PC-9 (cell line): ENCODE data around the gene SP2. TPM values are rescaled to one million over a fixed set of nuclear protein-coding genes. Genes with fewer than 3 reads are reported as not detected.

Source experiments
- BruUV-seq: library from RNA; stranded (reverse); fragments of 400-500 nt; replicated peaks from 2 replicates; lab custom pipeline; 2021; lab: Mats Ljungman, UMichigan
- CTCF ChIA-PET: fragments of 300-600 bp; sonication (Branson Sonifier 250); formaldehyde crosslinking; loops from one replicate; lab custom pipeline; 2022; ENCODE audit warnings: antibody characterized with exemption; lab: Charles Lee
- POLR2A ChIA-PET: fragments of 300-600 bp; sonication (Branson Sonifier 250); formaldehyde crosslinking; loops from one replicate; lab custom pipeline; 2022; ENCODE audit warnings: antibody characterized with exemption; ENCODE audit not compliant: unreplicated experiment; lab: Charles Lee
- DNase-seq, 2 experiments: peaks; one replicate each; pipeline versions ENCODE4 v3.0.0 to v3.0.0-alpha.2; 2015 to 2022; ENCODE audit warnings: mixed read lengths in 1 of 2
- H2AFZ ChIP-seq: fragments of 200-600 bp; sonication (generic); 2 replicates; pipeline ENCODE4 v1.8.1; 2017; ENCODE audit warnings: antibody characterized with exemption
- H3F3A ChIP-seq: fragments of 200-600 bp; sonication (generic); 2 replicates; pipeline ENCODE4 v1.8.1; 2017; ENCODE audit warnings: antibody characterized with exemption, mild to moderate bottlenecking, low read depth; ENCODE audit not compliant: insufficient read depth
- H3K27ac ChIP-seq: fragments of 200-600 bp; sonication (generic); 2 replicates; pipeline ENCODE4 v1.6.1; 2016; ENCODE audit warnings: mixed run types
- H3K27me3 ChIP-seq: fragments of 200-600 bp; sonication (generic); 2 replicates; pipeline ENCODE4 v1.6.1; 2016; ENCODE audit warnings: low read depth, mixed run types; ENCODE audit not compliant: insufficient read depth
- H3K36me3 ChIP-seq: fragments of 200-600 bp; sonication (generic); 2 replicates; pipeline ENCODE4 v1.6.1; 2016; ENCODE audit warnings: low read depth, mixed run types
- H3K4me1 ChIP-seq: fragments of 200-600 bp; sonication (generic); replicated peaks from 2 replicates; pipeline ENCODE4 v1.6.1; 2016; ENCODE audit warnings: mixed run types; ENCODE audit not compliant: insufficient read depth
- H3K4me2 ChIP-seq: fragments of 200-600 bp; sonication (generic); 2 replicates; pipeline ENCODE4 v1.6.1; 2017; ENCODE audit warnings: mixed run types
- H3K4me3 ChIP-seq: fragments of 200-600 bp; sonication (generic); 2 replicates; pipeline ENCODE4 v1.6.1; 2016; ENCODE audit warnings: mixed run types
- H3K79me2 ChIP-seq: fragments of 200-600 bp; sonication (generic); 2 replicates; pipeline ENCODE4 v1.6.1; 2017; ENCODE audit warnings: low read depth, mixed run types
- H3K9me2 ChIP-seq: fragments of 200-600 bp; sonication (generic); 2 replicates; pipeline ENCODE4 v1.8.1; 2017; ENCODE audit warnings: mild to moderate bottlenecking; ENCODE audit not compliant: insufficient read depth
- H3K9me3 ChIP-seq: fragments of 200-600 bp; sonication (generic); 2 replicates; pipeline ENCODE4 v1.8.1; 2016; ENCODE audit warnings: low read depth; ENCODE audit not compliant: insufficient read depth
- H4K20me1 ChIP-seq: fragments of 200-600 bp; sonication (generic); 2 replicates; pipeline ENCODE4 v1.8.1; 2017; ENCODE audit not compliant: insufficient read depth
- CTCF ChIP-seq: fragments of 200-600 bp; sonication (generic); conservative IDR thresholded peaks from 2 replicates; pipeline ENCODE4 v1.6.1; 2017; ENCODE audit warnings: mixed run types, antibody characterized with exemption, mild to moderate bottlenecking, moderate library complexity
- EZH2 ChIP-seq: fragments of 200-600 bp; sonication (generic); IDR thresholded peaks from 2 replicates; pipeline ENCODE4 v1.8.0; 2017; ENCODE audit warnings: antibody characterized with exemption, low read depth
- intact Hi-C: fragments of 100-400 bp; cut with micrococcal nuclease; formaldehyde crosslinking; loops from one replicate; pipeline ENCODE4 v1.10.0; 2022; ENCODE audit not compliant: unreplicated experiment
- total RNA-seq: library from RNA; stranded (reverse); gene quantifications from 2 replicates; pipeline ENCODE4 v1.2.3, GENCODE V29; 2021

The SP2 gene
- total RNA-seq, 1 experiment from 2014 or later = 18.0 TPM

GRCh38 chr17:47899643-47900042, 3.6 kb downstream of the SP2 start:
- Histone ChIP-seq H3K4me1 (peaks cover 12% of the 10 kb centered on the region), H2AFZ (no peak overlapping the region), H3K4me2 (no peak overlapping the region), H3F3A (peaks cover 9% of the 10 kb centered on the region), H3K27ac (no peak overlapping the region), H3K9me3 (no peaks in the 10 kb centered on the region), H3K4me3 (no peak overlapping the region), H3K79me2 (peaks cover 39% of the 10 kb centered on the region), H4K20me1 (no peaks in the 10 kb centered on the region), H3K9me2 (no peaks in the 10 kb centered on the region), H3K36me3 (no peaks in the 10 kb centered on the region; the same call in 1 of the 2 replicates), H3K27me3 (no peaks in the 10 kb centered on the region)
- TF ChIP-seq EZH2 (no peak), CTCF (no peak)
- ChIA-PET POLR2A (no interaction called here), CTCF (no interaction called here)
- BruUV-seq = no TSS peak
- intact Hi-C loops = no loop called here
- no peak for DNase-seq

GRCh38 chr17:47901423-47901822, 5.4 kb downstream of the SP2 start:
- no peaks in the 10 kb centered on the region for H4K20me1 ChIP-seq
- no peak overlapping the region for H2AFZ ChIP-seq
- no peak for TF ChIP-seq CTCF
- no peak for TF ChIP-seq EZH2
- ChIA-PET CTCF (no interaction called here), POLR2A (no interaction called here)
- DNase-seq = no peak
- intact Hi-C loops = no loop called here
- H3K9me3 ChIP-seq = no peaks in the 10 kb centered on the region
- no TSS peak for BruUV-seq
- no peaks in the 10 kb centered on the region; the same call in 1 of the 2 replicates for H3F3A ChIP-seq
- no peak overlapping the region for H3K27ac ChIP-seq
- H3K9me2 ChIP-seq = no peaks in the 10 kb centered on the region
- H3K4me2 ChIP-seq = no peak overlapping the region
- no peaks in the 10 kb centered on the region for H3K27me3 ChIP-seq
- H3K36me3 ChIP-seq = no peaks in the 10 kb centered on the region; the same call in 1 of the 2 replicates
- peaks cover 32% of the 10 kb centered on the region for H3K79me2 ChIP-seq
- peaks cover 10% of the 10 kb centered on the region for H3K4me1 ChIP-seq
- H3K4me3 ChIP-seq = no peak overlapping the region

GRCh38 chr17:47902039-47902744, 6.2 kb downstream of the SP2 start:
- no TSS peak for BruUV-seq
- POLR2A ChIA-PET = no interaction called here
- no peak for TF ChIP-seq CTCF
- Histone ChIP-seq H2AFZ (no peak overlapping the region), H3K27me3 (no peaks in the 10 kb centered on the region), H3F3A (no peaks in the 10 kb centered on the region; the same call in 1 of the 2 replicates), H3K4me1 (peaks cover 9% of the 10 kb centered on the region), H3K27ac (no peak overlapping the region), H4K20me1 (no peaks in the 10 kb centered on the region), H3K4me3 (no peak overlapping the region), H3K79me2 (peaks cover 24% of the 10 kb centered on the region), H3K36me3 (no peaks in the 10 kb centered on the region; the same call in 1 of the 2 replicates), H3K9me2 (no peaks in the 10 kb centered on the region), H3K4me2 (no peak overlapping the region), H3K9me3 (no peaks in the 10 kb centered on the region)
- CTCF ChIA-PET = no interaction called here
- no peak for DNase-seq
- intact Hi-C loops = no loop called here
